ENCODE measurements around the gene COMMD6.

- TF ChIP-seq, protein P1, sequence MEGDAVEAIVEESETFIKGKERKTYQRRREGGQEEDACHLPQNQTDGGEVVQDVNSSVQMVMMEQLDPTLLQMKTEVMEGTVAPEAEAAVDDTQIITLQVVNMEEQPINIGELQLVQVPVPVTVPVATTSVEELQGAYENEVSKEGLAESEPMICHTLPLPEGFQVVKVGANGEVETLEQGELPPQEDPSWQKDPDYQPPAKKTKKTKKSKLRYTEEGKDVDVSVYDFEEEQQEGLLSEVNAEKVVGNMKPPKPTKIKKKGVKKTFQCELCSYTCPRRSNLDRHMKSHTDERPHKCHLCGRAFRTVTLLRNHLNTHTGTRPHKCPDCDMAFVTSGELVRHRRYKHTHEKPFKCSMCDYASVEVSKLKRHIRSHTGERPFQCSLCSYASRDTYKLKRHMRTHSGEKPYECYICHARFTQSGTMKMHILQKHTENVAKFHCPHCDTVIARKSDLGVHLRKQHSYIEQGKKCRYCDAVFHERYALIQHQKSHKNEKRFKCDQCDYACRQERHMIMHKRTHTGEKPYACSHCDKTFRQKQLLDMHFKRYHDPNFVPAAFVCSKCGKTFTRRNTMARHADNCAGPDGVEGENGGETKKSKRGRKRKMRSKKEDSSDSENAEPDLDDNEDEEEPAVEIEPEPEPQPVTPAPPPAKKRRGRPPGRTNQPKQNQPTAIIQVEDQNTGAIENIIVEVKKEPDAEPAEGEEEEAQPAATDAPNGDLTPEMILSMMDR (conservative IDR thresholded peaks at IDR 0.05; ENCODE audit: low read length): no peak
- TF ChIP-seq EZH2phosphoT487 (IDR thresholded peaks at IDR 0.05; ENCODE audit: borderline replicate concordance): no peak
Observed at GRCh38 chr13:75550159-75550567, 12.5 kb upstream of the COMMD6 start.

Measured in Loucy (cell line).